ENCODE data around the gene IFT80. TPM values are rescaled to one million over a fixed set of nuclear protein-coding genes. Genes with fewer than 3 reads are reported as not detected.

The IFT80 gene
- total and polyA plus RNA-seq, 8 donors = 5.2 to 27.7 (median 10.1) TPM

GRCh38 chr3:160376681-160377080, 22.3 kb downstream of the IFT80 start:
- H3K27me3 ChIP-seq = no peaks in the 10 kb centered on the region
- no peak for FAIRE-seq
- no peak overlapping the region for H3K4me3 ChIP-seq
- WGBS, 2 donors = 97 to 98% methylated on average over 2 of the region's 2 CpGs
- no peak for TF ChIP-seq CTCF (IDR thresholded peaks at IDR 0.05)
- no peaks in the 10 kb centered on the region for H3K9me3 ChIP-seq
- H3K36me3 ChIP-seq = no peaks in the 10 kb centered on the region
- DNase-seq = no peak
- intact Hi-C loops (cut with DNase I) = no loop called here
- H3K27ac ChIP-seq = no peak overlapping the region
- ATAC-seq = no peak
- no peaks in the 10 kb centered on the region for H3K4me1 ChIP-seq

- H3K4me3 ChIP-seq = no peak overlapping the region
These were observed 24.1 kb downstream of the IFT80 start for GRCh38 chr3:160374925-160375324.

GRCh38 chr3:160374472-160374871, 24.6 kb downstream of the IFT80 start:
- no peak for ATAC-seq
- Histone ChIP-seq H3K36me3 (no peaks in the 10 kb centered on the region), H3K27me3 (no peaks in the 10 kb centered on the region), H3K4me1 (no peaks in the 10 kb centered on the region), H3K27ac (no peak overlapping the region), H3K9me3 (no peaks in the 10 kb centered on the region), H3K4me3 (no peak overlapping the region)
- no peak for DNase-seq
- intact Hi-C loops (cut with DNase I) = no loop called here
- WGBS, 2 donors = 32 to 36% methylated on average over 2 of the region's 2 CpGs
- TF ChIP-seq CTCF (IDR thresholded peaks at IDR 0.05) = no peak
- peak; percentile 29 for FAIRE-seq

More at GRCh38 chr3:160374925-160375324, 24.1 kb downstream of the IFT80 start:
- Histone ChIP-seq H3K4me1 (no peaks in the 10 kb centered on the region), H3K27me3 (no peaks in the 10 kb centered on the region), H3K27ac (no peak overlapping the region), H3K9me3 (no peaks in the 10 kb centered on the region), H3K36me3 (no peaks in the 10 kb centered on the region)
- intact Hi-C loops (cut with DNase I) = no loop called here
- DNase-seq = no peak
- no peak for TF ChIP-seq CTCF (IDR thresholded peaks at IDR 0.05)
- 15 to 22% methylated on average over 1 of the region's 1 CpG for WGBS, 2 donors
- no peak for FAIRE-seq
- ATAC-seq = no peak

- Histone ChIP-seq H3K27ac (no peak overlapping the region), H3K4me3 (no peak overlapping the region), H3K4me1 (no peaks in the 10 kb centered on the region), H3K36me3 (no peaks in the 10 kb centered on the region), H3K27me3 (no peaks in the 10 kb centered on the region), H3K9me3 (no peaks in the 10 kb centered on the region)
- intact Hi-C loops (cut with DNase I) = no loop called here
- WGBS, 2 donors = 90 to 92% methylated on average over 2 of the region's 2 CpGs
- TF ChIP-seq CTCF (IDR thresholded peaks at IDR 0.05) = no peak
- DNase-seq (no peak), ATAC-seq (no peak), FAIRE-seq (no peak)
These were observed 25.4 kb downstream of the IFT80 start for GRCh38 chr3:160373655-160374054.

GRCh38 chr3:160372780-160373179, 26.2 kb downstream of the IFT80 start:
- intact Hi-C loops (cut with DNase I) = no loop called here
- ATAC-seq (no peak), FAIRE-seq (no peak), DNase-seq (no peak)
- Histone ChIP-seq H3K36me3 (no peaks in the 10 kb centered on the region), H3K4me3 (no peak overlapping the region), H3K9me3 (no peaks in the 10 kb centered on the region), H3K27me3 (no peaks in the 10 kb centered on the region), H3K4me1 (no peaks in the 10 kb centered on the region), H3K27ac (no peak overlapping the region)
- no peak for TF ChIP-seq CTCF (IDR thresholded peaks at IDR 0.05)

All from pancreas (tissue), 10 donors.